KMS-11 (cell line): Measurements from ENCODE around the gene ARID1B.

Experiments used
- H2AFZ ChIP-seq: fragments of 200-600 bp; sonication (generic); 2 replicates; pipeline ENCODE4 v1.6.1; 2016; ENCODE audit warnings: antibody characterized with exemption, mixed run types, low read depth
- H3K27ac ChIP-seq: fragments of 200-600 bp; sonication (generic); 2 replicates; pipeline ENCODE4 v1.6.1; 2016; ENCODE audit warnings: mild to moderate bottlenecking, mixed run types
- H3K27me3 ChIP-seq: fragments of 200-600 bp; sonication (generic); 2 replicates; pipeline ENCODE4 v1.6.1; 2017; ENCODE audit warnings: mild to moderate bottlenecking, low read depth, mixed run types, moderate library complexity; ENCODE audit not compliant: insufficient read depth
- H3K36me3 ChIP-seq: fragments of 200-600 bp; sonication (generic); 2 replicates; pipeline ENCODE4 v1.6.1; 2017; ENCODE audit warnings: mild to moderate bottlenecking, mixed run types; ENCODE audit not compliant: insufficient read depth
- H3K4me1 ChIP-seq: fragments of 200-600 bp; sonication (generic); 2 replicates; pipeline ENCODE4 v1.6.1; 2016; ENCODE audit warnings: mild to moderate bottlenecking, low read depth, mixed run types; ENCODE audit not compliant: poor library complexity, severe bottlenecking
- H3K4me2 ChIP-seq: fragments of 200-600 bp; sonication (generic); 2 replicates; pipeline ENCODE4 v1.7.0; 2016; ENCODE audit warnings: mild to moderate bottlenecking, mixed run types
- H3K4me3 ChIP-seq: fragments of 200-600 bp; sonication (generic); IDR thresholded peaks from 2 replicates; pipeline ENCODE4 v1.6.1; 2017; ENCODE audit warnings: low read depth, low read length, mixed read lengths; ENCODE audit not compliant: insufficient read depth
- H3K79me2 ChIP-seq: fragments of 200-600 bp; sonication (generic); 2 replicates; pipeline ENCODE4 v1.6.1; 2016; ENCODE audit warnings: low read depth, mixed run types; ENCODE audit not compliant: insufficient read depth
- H3K9ac ChIP-seq: fragments of 200-600 bp; sonication (generic); 2 replicates; pipeline ENCODE4 v1.6.1; 2016; ENCODE audit warnings: mild to moderate bottlenecking, mixed run types
- H4K20me1 ChIP-seq: fragments of 200-600 bp; sonication (generic); 2 replicates; pipeline ENCODE4 v1.6.1; 2016; ENCODE audit warnings: mild to moderate bottlenecking, mixed run types; ENCODE audit not compliant: insufficient read depth
- CTCF ChIP-seq: fragments of 200-600 bp; sonication (generic); conservative IDR thresholded peaks from 2 replicates; pipeline ENCODE4 v1.6.1; 2017; ENCODE audit warnings: low read depth, mild to moderate bottlenecking, antibody characterized with exemption, low read length, moderate library complexity, mixed read lengths

Gene ARID1B

DNA sequence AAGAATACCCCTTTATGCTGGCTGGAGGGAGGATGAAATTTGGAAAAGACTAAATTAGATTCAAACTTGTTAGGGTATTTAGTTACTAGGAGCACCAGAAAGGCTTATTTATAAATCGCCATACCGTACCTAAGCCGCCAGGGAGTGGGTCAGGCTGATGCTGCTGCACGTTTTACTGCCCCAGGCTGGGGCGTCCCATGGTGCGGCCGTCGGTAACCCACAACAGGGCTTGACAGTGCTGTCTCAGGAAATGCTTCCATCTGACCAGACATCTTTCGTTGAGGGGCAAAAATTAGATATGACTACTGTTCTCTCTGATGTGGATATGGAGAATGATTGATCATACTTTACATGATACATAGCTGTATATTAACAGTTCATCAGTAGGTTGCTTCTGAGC is 52.9 kb downstream of the ARID1B start:
- Histone ChIP-seq H3K27me3 (no peaks in the 10 kb centered on the region), H3K4me2 (no peak overlapping the region), H2AFZ (no peak overlapping the region), H3K36me3 (no peaks in the 10 kb centered on the region), H3K9ac (no peak overlapping the region), H3K79me2 (peaks cover 66% of the 10 kb centered on the region), H3K4me3 (no peak overlapping the region), H3K27ac (no peak overlapping the region), H4K20me1 (peaks cover 24% of the 10 kb centered on the region), H3K4me1 (no peaks in the 10 kb centered on the region)
- no peak for TF ChIP-seq CTCF

DNA sequence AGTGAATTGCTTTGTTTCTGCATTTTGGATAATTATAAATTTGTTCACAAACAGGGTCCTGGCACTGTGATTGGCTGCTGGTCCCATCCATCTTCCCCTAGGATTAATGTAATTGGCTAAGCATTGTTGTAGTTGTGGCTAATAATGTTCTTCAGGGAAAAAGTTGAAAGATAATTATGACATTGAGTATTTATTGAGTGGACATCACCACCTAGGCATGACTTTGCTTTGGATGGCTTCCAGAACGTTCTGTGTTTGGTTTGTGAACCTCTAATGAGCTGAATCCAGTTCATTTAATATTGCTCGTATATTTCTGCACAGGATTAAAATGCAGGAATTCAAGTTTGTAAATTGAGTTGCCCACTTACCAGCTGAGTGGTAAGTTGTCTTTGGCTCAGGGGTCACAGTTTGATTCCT is 55.1 kb downstream of the ARID1B start:
- peaks cover 65% of the 10 kb centered on the region; the same call in 1 of the 2 replicates for H3K79me2 ChIP-seq

GRCh38 chr6:156832669-156833068 is 55.5 kb downstream of the ARID1B start:
- H3K27me3 ChIP-seq, result no peaks in the 10 kb centered on the region
- no peak overlapping the region for H3K4me3 ChIP-seq
- no peak overlapping the region for H3K4me2 ChIP-seq
- H3K27ac ChIP-seq, result no peak overlapping the region
- peaks cover 61% of the 10 kb centered on the region; the same call in 1 of the 2 replicates for H3K79me2 ChIP-seq
- no peak for TF ChIP-seq CTCF
- H2AFZ ChIP-seq, result no peak overlapping the region
- H3K4me1 ChIP-seq, result no peaks in the 10 kb centered on the region
- no peak overlapping the region for H3K9ac ChIP-seq
- H3K36me3 ChIP-seq, result no peaks in the 10 kb centered on the region
- peaks cover 12% of the 10 kb centered on the region for H4K20me1 ChIP-seq

More for the DNA sequence above, 55.1 kb downstream of the ARID1B start:
- Histone ChIP-seq H4K20me1 (peaks cover 12% of the 10 kb centered on the region), H3K4me2 (no peak overlapping the region), H2AFZ (no peak overlapping the region), H3K27ac (no peak overlapping the region), H3K9ac (no peak overlapping the region), H3K27me3 (no peaks in the 10 kb centered on the region), H3K4me3 (no peak overlapping the region), H3K36me3 (no peaks in the 10 kb centered on the region), H3K4me1 (no peaks in the 10 kb centered on the region)
- TF ChIP-seq CTCF, result no peak

DNA sequence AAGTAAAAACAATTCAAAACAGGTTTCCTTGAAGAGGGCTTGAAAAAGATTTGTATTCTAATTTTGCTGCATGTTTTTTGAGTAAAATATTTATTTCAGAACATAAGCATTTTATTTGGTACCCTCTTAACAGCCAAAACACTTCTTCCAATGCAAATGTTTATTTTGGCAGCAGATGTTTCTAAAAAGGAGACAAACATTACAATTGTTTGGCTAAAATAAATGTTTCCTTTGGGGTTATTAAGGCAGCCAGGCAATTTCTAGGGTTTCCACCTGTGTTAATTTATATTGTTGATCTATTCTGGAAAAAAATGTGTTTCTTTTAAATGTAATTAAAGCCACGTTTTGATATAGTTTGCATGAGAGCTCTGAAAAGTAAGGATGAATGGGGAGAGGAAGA is 56.6 kb downstream of the ARID1B start:
- TF ChIP-seq CTCF, result no peak
- Histone ChIP-seq H3K79me2 (peaks cover 56% of the 10 kb centered on the region; the same call in 1 of the 2 replicates), H3K4me3 (no peak overlapping the region), H3K27ac (no peak overlapping the region), H4K20me1 (peaks cover 12% of the 10 kb centered on the region), H3K4me2 (no peak overlapping the region), H3K9ac (no peak overlapping the region), H3K36me3 (no peaks in the 10 kb centered on the region), H3K4me1 (no peaks in the 10 kb centered on the region), H3K27me3 (no peaks in the 10 kb centered on the region), H2AFZ (no peak overlapping the region)
